ENCODE results near the gene NPTX1.
A peak's percentile ranks its signal among the peaks of the same experiment; 100 is the strongest.

Gene NPTX1

GRCh38 chr17:80421381-80422090 lies 54.9 kb downstream of the NPTX1 start:
- Histone ChIP-seq H3K9ac (no peak overlapping the region), H3K36me3 (peaks cover 0 to 30% (median 12%) of the 10 kb centered on the region in 11 experiments; a peak in 14 of 22 replicates), H3K4me2 (peak overlapping the region in 5 of 11 experiments; percentile 83 to 97 (median 93); a peak in 5 of 22 replicates), H3K4me1 (peaks cover 28 to 56% (median 47%) of the 10 kb centered on the region in 10 experiments), H4K20me1 (peaks cover 0 to 89% (median 25%) of the 10 kb centered on the region in 11 experiments; a peak in 19 of 22 replicates), H3K4me3 (no peak overlapping the region), H3K9me3 (replicated peaks in 1 of 11) (no peaks in the 10 kb centered on the region), H3K27ac (no peak overlapping the region), H3K27me3 (peaks cover 0 to 29% (median 0%) of the 10 kb centered on the region in 11 experiments; a peak in 8 of 22 replicates)
- TF ChIP-seq Cebpa-rat (IDR thresholded peaks at IDR 0.05) = no peak

- no peak for TF ChIP-seq Cebpa-rat (IDR thresholded peaks at IDR 0.05)
- Histone ChIP-seq H3K9me3 (replicated peaks in 1 of 11) (no peaks in the 10 kb centered on the region), H3K4me1 (peaks cover 27 to 50% (median 41%) of the 10 kb centered on the region in 10 experiments), H3K27ac (no peak overlapping the region), H3K27me3 (peaks cover 7 to 17% (median 11%) of the 10 kb centered on the region in 11 experiments), H3K36me3 (peaks cover 0 to 30% (median 12%) of the 10 kb centered on the region in 11 experiments; a peak in 14 of 22 replicates), H3K9ac (no peak overlapping the region), H3K4me2 (no peak overlapping the region), H3K4me3 (no peak overlapping the region), H4K20me1 (peaks cover 0 to 67% (median 9%) of the 10 kb centered on the region in 11 experiments; a peak in 16 of 22 replicates)
Observed at GRCh38 chr17:80419255-80419654, 57.2 kb downstream of the NPTX1 start.

- H3K9ac ChIP-seq = no peak overlapping the region
- no peaks in the 10 kb centered on the region for H3K9me3 ChIP-seq (replicated peaks in 1 of 11)
- H3K36me3 ChIP-seq = peaks cover 0 to 30% (median 12%) of the 10 kb centered on the region in 11 experiments; a peak in 14 of 22 replicates
- H3K27me3 ChIP-seq = peaks cover 13 to 23% (median 16%) of the 10 kb centered on the region in 11 experiments
- no peak overlapping the region for H3K4me2 ChIP-seq
- H3K4me1 ChIP-seq = peaks cover 22 to 49% (median 38%) of the 10 kb centered on the region in 10 experiments
- H3K27ac ChIP-seq = no peak overlapping the region
- H3K4me3 ChIP-seq = no peak overlapping the region
- peaks cover 0 to 60% (median 4%) of the 10 kb centered on the region in 11 experiments; a peak in 12 of 22 replicates for H4K20me1 ChIP-seq
- peak in 1 of 11 experiments; percentile 27; a peak in 1 of 22 replicates for TF ChIP-seq Cebpa-rat (IDR thresholded peaks at IDR 0.05)
Observed at GRCh38 chr17:80418589-80418988, 57.8 kb downstream of the NPTX1 start.
